ENCODE results near the gene RIC3. TPM values are rescaled to one million over a fixed set of nuclear protein-coding genes. Genes with fewer than 3 reads are reported as not detected.
"Not testable (repeated sequence)": the region's sequence is repeated elsewhere in the genome, so short reads cannot be mapped to it uniquely, and the experiment has no call there.

Gene RIC3
- total RNA-seq, 2 experiments from 2014 or later = 3.4 to 4.8 TPM

DNA sequence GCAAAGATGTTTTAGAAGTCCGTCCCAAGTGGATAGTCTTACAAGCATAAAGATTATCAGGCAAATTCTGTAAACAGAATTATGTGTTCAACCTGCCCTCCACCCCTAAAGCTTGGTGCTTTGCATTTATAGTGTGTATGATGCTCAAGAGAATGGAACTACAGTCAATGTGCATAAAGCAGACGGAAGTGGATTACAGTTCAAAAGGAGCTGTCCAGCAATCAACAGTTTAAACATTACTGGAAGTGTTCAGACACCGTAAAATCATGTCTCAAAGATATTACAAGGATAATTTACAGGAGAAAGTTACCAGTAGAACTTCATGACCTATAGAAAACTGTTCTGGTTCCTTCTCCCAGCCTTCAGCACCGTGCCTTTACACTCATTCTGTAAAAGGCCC is 1.0 kb downstream of the RIC3 start:
- Mint-ChIP-seq H3K36me3 (ENCODE audit: low read depth) (peaks cover 5% of the 10 kb centered on the region), H3K9me3 (no peaks in the 10 kb centered on the region), H3K27me3 (peaks cover 30% of the 10 kb centered on the region), H3K27ac (no peak overlapping the region), H3K4me3 (peak overlapping the region; percentile 65), H3K4me1 (peaks cover 19% of the 10 kb centered on the region)
- ChIA-PET CTCF (no interaction called here), POLR2A (no interaction called here)
- no peak for DNase-seq

DNA sequence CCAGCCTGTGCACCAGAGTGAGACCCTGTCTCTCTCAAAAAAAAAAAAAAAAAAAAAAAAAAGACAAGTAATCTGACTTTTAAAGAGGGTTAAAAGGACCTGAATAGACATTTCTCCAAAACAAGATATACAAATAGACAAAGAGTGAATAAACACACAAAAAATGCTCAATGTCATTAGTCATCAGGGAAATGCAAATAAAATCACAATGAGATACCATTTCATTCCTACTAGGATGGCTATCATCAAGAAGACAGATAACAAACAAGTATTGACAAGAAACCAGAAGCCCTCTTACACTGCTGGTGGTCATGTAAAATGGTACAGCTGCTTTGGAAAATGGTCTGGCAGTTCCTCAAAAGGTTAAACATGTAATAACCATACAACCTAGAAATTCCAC is 4.1 kb downstream of the RIC3 start:
- Mint-ChIP-seq H3K4me1 (peaks cover 19% of the 10 kb centered on the region), H3K36me3 (ENCODE audit: low read depth) (peaks cover 5% of the 10 kb centered on the region), H3K9me3 (no peaks in the 10 kb centered on the region), H3K27me3 (peaks cover 27% of the 10 kb centered on the region), H3K4me3 (no peak overlapping the region), H3K27ac (no peak overlapping the region)
- no peak for DNase-seq
- ChIA-PET POLR2A (no interaction called here), CTCF (no interaction called here)

DNA sequence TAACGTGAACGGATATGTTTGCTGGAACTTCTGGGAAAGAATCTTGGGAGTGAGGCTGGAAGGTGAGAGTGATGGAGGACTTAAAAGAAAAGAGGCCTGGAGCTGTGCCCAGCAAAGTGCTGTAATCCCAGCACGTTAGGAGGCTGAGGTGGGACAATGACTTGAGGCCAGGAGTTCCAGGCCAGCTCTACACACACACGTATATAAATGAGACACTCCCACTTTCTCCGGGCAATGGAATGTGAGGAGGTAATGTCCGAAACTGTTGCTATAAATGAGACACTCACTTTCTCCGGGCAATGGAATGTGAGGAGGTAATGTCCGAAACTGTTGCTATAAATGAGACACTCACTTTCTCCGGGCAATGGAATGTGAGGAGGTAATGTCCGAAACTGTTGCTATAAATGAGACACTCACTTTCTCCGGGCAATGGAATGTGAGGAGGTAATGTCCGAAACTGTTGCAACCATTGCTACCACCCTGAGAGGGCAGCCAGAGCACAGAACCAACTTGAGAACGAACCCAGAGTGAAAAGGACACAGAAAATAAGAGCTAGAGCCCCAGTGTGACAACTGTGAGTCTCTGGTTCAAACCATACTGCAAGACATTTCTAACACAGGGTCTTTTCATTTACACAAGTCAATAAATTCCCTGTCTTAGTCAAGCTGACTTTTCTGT is 7.1 kb downstream of the RIC3 start:
- H3K27ac Mint-ChIP-seq; CTCF ChIA-PET; H3K4me3 Mint-ChIP-seq; POLR2A ChIA-PET; H3K36me3 Mint-ChIP-seq (ENCODE audit: low read depth); H3K4me1 Mint-ChIP-seq; H3K27me3 Mint-ChIP-seq; DNase-seq; H3K9me3 Mint-ChIP-seq: not testable (repeated sequence)

DNA sequence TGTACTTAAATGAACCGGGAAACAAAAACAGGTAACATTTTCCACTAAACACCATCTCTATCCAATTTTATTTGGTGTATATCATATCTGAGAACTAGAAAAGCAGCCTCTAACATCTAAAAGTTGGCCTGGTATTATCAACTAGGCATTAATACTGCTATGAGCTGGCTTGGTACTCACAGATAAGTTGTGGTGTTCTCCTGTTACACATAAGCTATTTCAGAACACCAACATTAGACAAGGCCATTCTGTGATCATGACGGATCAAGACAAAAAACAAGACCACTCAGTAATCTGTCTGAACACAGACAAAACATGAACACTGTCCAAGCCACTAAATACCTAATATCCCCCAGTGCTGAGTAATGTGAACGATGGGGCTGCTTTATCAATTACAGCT is 11.9 kb downstream of the RIC3 start:
- Mint-ChIP-seq H3K4me1 (no peaks in the 10 kb centered on the region), H3K27ac (no peak overlapping the region), H3K9me3 (no peaks in the 10 kb centered on the region), H3K27me3 (peaks cover 2% of the 10 kb centered on the region), H3K4me3 (no peak overlapping the region), H3K36me3 (ENCODE audit: low read depth) (no peaks in the 10 kb centered on the region)
- POLR2A ChIA-PET = no interaction called here
- CTCF ChIA-PET = no interaction called here
- no peak for DNase-seq

DNA sequence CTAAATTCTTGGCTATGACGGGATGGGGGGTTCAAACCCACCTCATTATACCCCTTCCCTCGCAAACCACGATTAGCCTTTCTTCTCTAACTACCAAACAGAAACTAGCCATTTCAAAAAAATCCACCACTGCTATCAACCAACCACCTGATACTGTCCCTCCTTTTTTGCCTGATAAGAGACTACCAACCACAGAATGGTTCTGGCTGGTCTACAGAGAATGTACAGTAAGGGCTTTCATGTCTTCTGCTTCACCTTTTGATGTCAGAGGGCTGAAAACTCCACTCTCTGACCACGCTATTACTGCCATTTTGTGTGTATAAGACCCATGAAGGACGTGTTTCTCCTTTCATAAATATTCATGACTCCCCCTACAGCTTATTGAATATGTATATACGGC is 19.1 kb downstream of the RIC3 start:
- H3K27me3 Mint-ChIP-seq = no peaks in the 10 kb centered on the region
- no peaks in the 10 kb centered on the region for H3K4me1 Mint-ChIP-seq
- DNase-seq = no peak
- ChIA-PET CTCF (no interaction called here), POLR2A (no interaction called here)
- H3K27ac Mint-ChIP-seq = no peak overlapping the region
- no peak overlapping the region for H3K4me3 Mint-ChIP-seq
- no peaks in the 10 kb centered on the region for H3K9me3 Mint-ChIP-seq
- no peaks in the 10 kb centered on the region for H3K36me3 Mint-ChIP-seq (ENCODE audit: low read depth)

GRCh38 chr11:8138526-8138925 is 30.3 kb downstream of the RIC3 start:
- POLR2A ChIA-PET = no interaction called here

DNA sequence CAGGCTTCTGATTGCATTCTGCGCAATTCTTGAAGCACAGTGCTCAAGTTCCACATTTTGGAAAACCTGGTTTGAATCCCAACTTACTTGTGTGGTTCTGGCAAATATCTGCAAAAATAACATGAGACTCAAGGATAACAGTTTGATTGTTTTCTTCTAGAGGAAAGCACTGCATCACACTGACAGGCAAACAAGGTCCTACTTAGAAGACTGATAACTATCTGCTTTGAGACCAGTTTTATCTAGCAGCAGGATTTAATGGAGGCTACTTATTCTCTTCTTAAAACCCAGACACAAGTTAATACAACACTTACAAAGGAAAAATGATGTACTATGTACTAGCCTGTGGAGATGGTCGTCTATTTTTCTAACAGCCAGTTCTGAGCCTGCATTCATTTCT is 41.4 kb downstream of the RIC3 start:
- CTCF ChIA-PET = no interaction called here
- no peaks in the 10 kb centered on the region for H3K4me1 Mint-ChIP-seq
- no peak overlapping the region for H3K27ac Mint-ChIP-seq
- peaks cover 2% of the 10 kb centered on the region for H3K27me3 Mint-ChIP-seq
- no peak for DNase-seq
- H3K36me3 Mint-ChIP-seq (ENCODE audit: low read depth) = no peaks in the 10 kb centered on the region
- POLR2A ChIA-PET = no interaction called here
- no peaks in the 10 kb centered on the region for H3K9me3 Mint-ChIP-seq
- H3K4me3 Mint-ChIP-seq = no peak overlapping the region

More at GRCh38 chr11:8138526-8138925, 30.3 kb downstream of the RIC3 start:
- H3K27ac Mint-ChIP-seq = no peak overlapping the region
- peaks cover 1% of the 10 kb centered on the region for H3K9me3 Mint-ChIP-seq
- H3K4me3 Mint-ChIP-seq = no peak overlapping the region
- CTCF ChIA-PET = no interaction called here
- DNase-seq = no peak
- no peaks in the 10 kb centered on the region for H3K4me1 Mint-ChIP-seq
- peaks cover 5% of the 10 kb centered on the region for H3K36me3 Mint-ChIP-seq (ENCODE audit: low read depth)
- no peaks in the 10 kb centered on the region for H3K27me3 Mint-ChIP-seq

- DNase-seq = no peak
- Mint-ChIP-seq H3K27me3 (peaks cover 2% of the 10 kb centered on the region), H3K4me3 (no peak overlapping the region), H3K4me1 (no peaks in the 10 kb centered on the region), H3K9me3 (no peaks in the 10 kb centered on the region), H3K36me3 (ENCODE audit: low read depth) (no peaks in the 10 kb centered on the region), H3K27ac (no peak overlapping the region)
- POLR2A ChIA-PET = no interaction called here
- CTCF ChIA-PET = interaction anchor here (0.6 kb wide), 1 partner anchor 111 kb away, joined by 5 read pairs; no protein-coding TSS in a partner anchor
Measured at GRCh38 chr11:8126649-8127289, 42.1 kb downstream of the RIC3 start.

DNA sequence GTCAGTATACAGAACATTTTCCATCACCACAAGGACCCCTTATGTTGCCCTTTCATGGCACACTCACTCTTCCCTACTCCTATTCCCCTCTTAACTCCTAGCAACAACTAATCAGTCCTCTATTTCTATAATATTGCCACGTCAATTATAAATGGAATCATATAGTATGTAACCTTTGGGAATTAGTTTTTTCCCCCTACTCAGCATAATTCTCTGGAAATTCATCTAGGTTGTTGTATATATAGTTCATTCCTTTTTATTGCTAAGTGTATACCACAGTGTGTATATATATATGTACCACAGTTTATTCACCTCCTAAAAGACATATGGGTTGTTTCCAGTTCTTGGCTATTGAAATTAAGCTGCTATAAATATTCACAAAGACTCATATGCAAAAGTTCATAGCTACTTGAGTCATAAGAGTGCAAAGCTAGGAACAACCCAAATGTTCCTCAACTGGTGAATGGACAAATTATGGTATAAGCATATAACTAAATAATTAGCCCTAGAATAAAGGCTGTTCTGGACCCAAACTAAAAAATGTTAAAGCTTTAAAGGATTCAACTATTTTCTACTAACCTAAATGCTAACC is 46.6 kb downstream of the RIC3 start:
- H3K4me3 Mint-ChIP-seq = no peak overlapping the region
- peaks cover 2% of the 10 kb centered on the region for H3K27me3 Mint-ChIP-seq
- H3K36me3 Mint-ChIP-seq (ENCODE audit: low read depth) = peaks cover 6% of the 10 kb centered on the region
- H3K27ac Mint-ChIP-seq = no peak overlapping the region
- CTCF ChIA-PET = interaction anchor here (0.6 kb wide), 1 partner anchor 22 kb away, joined by 3 read pairs; no protein-coding TSS in a partner anchor
- no peak for DNase-seq
- H3K4me1 Mint-ChIP-seq = no peaks in the 10 kb centered on the region
- POLR2A ChIA-PET = no interaction called here
- peaks cover 3% of the 10 kb centered on the region for H3K9me3 Mint-ChIP-seq

DNA sequence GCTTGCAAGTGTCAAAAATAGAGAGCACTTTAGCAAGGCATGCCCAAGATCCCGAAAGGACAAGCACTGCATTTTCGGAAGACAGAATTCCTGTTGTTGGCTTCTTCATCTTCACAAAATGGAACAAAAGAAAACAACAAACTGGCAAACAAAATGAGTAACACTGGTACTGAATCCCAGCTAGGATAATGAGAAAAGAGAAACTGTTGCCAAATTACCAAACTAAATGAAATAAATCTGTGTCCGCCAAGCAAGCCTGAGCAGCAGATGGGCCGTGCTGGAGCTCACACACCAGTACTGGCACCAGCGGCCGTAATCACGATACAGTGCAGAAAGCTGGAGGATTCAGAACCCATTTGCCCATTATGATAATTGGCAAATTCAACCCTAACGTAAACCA is 57.2 kb downstream of the RIC3 start:
- Mint-ChIP-seq H3K36me3 (ENCODE audit: low read depth) (no peaks in the 10 kb centered on the region), H3K4me1 (no peaks in the 10 kb centered on the region), H3K4me3 (no peak overlapping the region), H3K27ac (no peak overlapping the region), H3K9me3 (peaks cover 3% of the 10 kb centered on the region), H3K27me3 (no peaks in the 10 kb centered on the region)
- ChIA-PET CTCF (interaction anchor here (1.1 kb wide), 1 partner anchor 12 kb away, joined by 5 read pairs; no protein-coding TSS in a partner anchor), POLR2A (no interaction called here)
- no peak for DNase-seq

- Mint-ChIP-seq H3K4me1 (no peaks in the 10 kb centered on the region), H3K27me3 (no peaks in the 10 kb centered on the region), H3K36me3 (ENCODE audit: low read depth) (no peaks in the 10 kb centered on the region), H3K27ac (no peak overlapping the region), H3K9me3 (peaks cover 3% of the 10 kb centered on the region), H3K4me3 (no peak overlapping the region)
- DNase-seq = no peak
- ChIA-PET CTCF (no interaction called here), POLR2A (no interaction called here)
Measured at GRCh38 chr11:8110396-8110795, 58.4 kb downstream of the RIC3 start.

GRCh38 chr11:8109675-8110074 is 59.1 kb downstream of the RIC3 start:
- POLR2A ChIA-PET = no interaction called here
- H3K36me3 Mint-ChIP-seq (ENCODE audit: low read depth) = no peaks in the 10 kb centered on the region
- H3K27ac Mint-ChIP-seq = no peak overlapping the region

GRCh38 chr11:8108421-8108820 is 60.4 kb downstream of the RIC3 start:
- CTCF ChIA-PET = interaction anchor here (2.4 kb wide), 1 partner anchor 9 kb away, joined by 15 read pairs; no protein-coding TSS in a partner anchor
- no peaks in the 10 kb centered on the region for H3K4me1 Mint-ChIP-seq
- POLR2A ChIA-PET = no interaction called here
- H3K4me3 Mint-ChIP-seq = no peak overlapping the region
- H3K27ac Mint-ChIP-seq = no peak overlapping the region
- no peaks in the 10 kb centered on the region for H3K36me3 Mint-ChIP-seq (ENCODE audit: low read depth)
- DNase-seq = no peak
- H3K27me3 Mint-ChIP-seq = no peaks in the 10 kb centered on the region
- H3K9me3 Mint-ChIP-seq = no peaks in the 10 kb centered on the region

More at GRCh38 chr11:8109675-8110074, 59.1 kb downstream of the RIC3 start:
- DNase-seq = no peak
- Mint-ChIP-seq H3K9me3 (peaks cover 3% of the 10 kb centered on the region), H3K27me3 (no peaks in the 10 kb centered on the region), H3K4me1 (no peaks in the 10 kb centered on the region), H3K4me3 (no peak overlapping the region)
- CTCF ChIA-PET = no interaction called here

DNA sequence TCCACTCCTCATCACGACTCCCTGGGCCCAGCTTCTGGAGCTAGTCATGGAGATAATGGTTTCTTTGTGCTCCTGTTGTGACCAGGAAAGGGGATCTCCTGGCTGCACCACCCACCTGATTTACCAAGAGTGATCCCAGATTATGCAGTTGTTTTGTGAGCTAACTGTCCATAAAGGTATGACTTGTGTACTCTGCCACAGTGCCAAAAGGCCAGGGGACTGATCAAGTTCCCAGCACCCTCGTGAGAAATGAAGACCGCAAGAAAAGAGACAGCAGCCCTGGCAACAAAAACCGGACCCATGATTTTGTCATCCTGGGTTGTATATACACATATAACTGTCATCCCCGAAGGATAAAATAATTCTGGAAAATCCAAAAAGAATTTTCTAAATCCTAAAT is 61.2 kb downstream of the RIC3 start:
- ChIA-PET POLR2A (no interaction called here), CTCF (interaction anchor here (2.4 kb wide), 1 partner anchor 8 kb away, joined by 15 read pairs; no protein-coding TSS in a partner anchor)
- H3K4me3 Mint-ChIP-seq = no peak overlapping the region
- no peaks in the 10 kb centered on the region for H3K9me3 Mint-ChIP-seq
- H3K27ac Mint-ChIP-seq = no peak overlapping the region
- H3K27me3 Mint-ChIP-seq = no peaks in the 10 kb centered on the region
- no peaks in the 10 kb centered on the region for H3K36me3 Mint-ChIP-seq (ENCODE audit: low read depth)
- DNase-seq = no peak
- H3K4me1 Mint-ChIP-seq = no peaks in the 10 kb centered on the region
